NB4 (cell line): ENCODE measurements around the gene ADAMTS8.

Experiments
- POLR2A ChIP-seq: IDR thresholded peaks from 2 replicates; pipeline ENCODE4 v1.6.1; 2011; ENCODE audit warnings: mild to moderate bottlenecking; ENCODE audit not compliant: insufficient read length; ENCODE audit errors: extremely low read depth
- TF ChIP-seq, protein P1 (sequence below): IDR thresholded peaks from one replicate; pipeline ENCODE4 v1.5.1; 2012; ENCODE audit warnings: low read depth, low read length

DNA sequence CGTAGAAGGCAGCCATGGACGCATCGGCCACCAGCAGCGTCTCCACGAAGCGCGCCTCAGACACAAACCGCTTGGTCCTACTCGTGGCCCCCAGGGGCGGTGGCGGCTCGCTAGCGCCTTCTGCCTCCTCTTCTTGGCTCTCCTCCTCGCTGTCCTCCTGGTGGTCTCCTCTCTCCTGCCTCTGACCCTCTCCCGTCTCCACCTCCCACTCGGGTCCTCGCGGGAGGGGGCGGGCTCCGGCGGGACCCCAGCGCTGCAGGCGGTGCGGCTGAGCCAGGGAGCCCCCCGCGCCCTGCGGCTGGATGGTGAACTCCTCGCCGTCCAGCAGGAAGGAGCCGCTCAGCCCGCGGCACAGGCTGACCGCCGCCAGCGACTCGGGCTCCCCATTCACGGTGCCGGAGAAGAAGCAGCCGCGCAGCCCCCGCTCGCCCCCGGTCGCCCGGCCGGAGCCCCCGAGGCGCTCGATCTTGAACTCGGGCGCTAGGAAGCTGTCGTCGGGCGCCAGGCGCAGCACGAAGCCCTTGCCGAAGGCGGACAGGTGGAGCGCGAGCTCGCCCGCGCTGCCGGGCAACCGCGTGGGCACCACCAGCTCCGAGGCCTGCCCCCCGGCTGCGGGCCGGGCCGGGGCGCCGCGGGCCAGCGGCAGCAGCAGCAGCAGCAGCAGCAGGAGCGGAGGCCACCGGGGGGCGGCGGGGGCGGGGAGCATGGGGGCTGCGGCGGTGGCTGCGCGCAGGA lies 661 bp downstream of the ADAMTS8 start:
- TF ChIP-seq, protein P1, sequence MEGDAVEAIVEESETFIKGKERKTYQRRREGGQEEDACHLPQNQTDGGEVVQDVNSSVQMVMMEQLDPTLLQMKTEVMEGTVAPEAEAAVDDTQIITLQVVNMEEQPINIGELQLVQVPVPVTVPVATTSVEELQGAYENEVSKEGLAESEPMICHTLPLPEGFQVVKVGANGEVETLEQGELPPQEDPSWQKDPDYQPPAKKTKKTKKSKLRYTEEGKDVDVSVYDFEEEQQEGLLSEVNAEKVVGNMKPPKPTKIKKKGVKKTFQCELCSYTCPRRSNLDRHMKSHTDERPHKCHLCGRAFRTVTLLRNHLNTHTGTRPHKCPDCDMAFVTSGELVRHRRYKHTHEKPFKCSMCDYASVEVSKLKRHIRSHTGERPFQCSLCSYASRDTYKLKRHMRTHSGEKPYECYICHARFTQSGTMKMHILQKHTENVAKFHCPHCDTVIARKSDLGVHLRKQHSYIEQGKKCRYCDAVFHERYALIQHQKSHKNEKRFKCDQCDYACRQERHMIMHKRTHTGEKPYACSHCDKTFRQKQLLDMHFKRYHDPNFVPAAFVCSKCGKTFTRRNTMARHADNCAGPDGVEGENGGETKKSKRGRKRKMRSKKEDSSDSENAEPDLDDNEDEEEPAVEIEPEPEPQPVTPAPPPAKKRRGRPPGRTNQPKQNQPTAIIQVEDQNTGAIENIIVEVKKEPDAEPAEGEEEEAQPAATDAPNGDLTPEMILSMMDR, result no peak
- no peak for TF ChIP-seq POLR2A
